Spleen (tissue), 7 donors: ENCODE measurements around the gene RAD51B.

ENCODE experiments used
- POLR2A ChIP-seq, 3 donors: fragments of 450-650 bp; IDR thresholded peaks; one replicate each; pipeline ENCODE4 v1.5.1; 2017; ENCODE audit warnings: antibody characterized with exemption in 3 of 3, mild to moderate bottlenecking in 1 of 3
- TF ChIP-seq, protein P1 (sequence below), 11 experiments: fragments of 200-600 bp in 7 of 11; fragments of 450-650 bp in 4 of 11; sonication (generic) in 4 of 11; IDR thresholded peaks in 8 of 11; conservative IDR thresholded peaks in 3 of 11; 1 replicate in 7 of 11; 2 replicates in 4 of 11; pipeline versions ENCODE4 v1.4.0 to v1.8.0; 2016 to 2021; ENCODE audit warnings: antibody characterized with exemption in 11 of 11, inconsistent platforms in 4 of 11, mild to moderate bottlenecking in 1 of 11
- donor health status: DM: no; HTN: no; CAD: no; lungs with moderate emphysema.
- donor health status: DM: no; HTN: no; CAD: no.
- donor health status: DM: no; HTN: no; CAD: no.

DNA sequence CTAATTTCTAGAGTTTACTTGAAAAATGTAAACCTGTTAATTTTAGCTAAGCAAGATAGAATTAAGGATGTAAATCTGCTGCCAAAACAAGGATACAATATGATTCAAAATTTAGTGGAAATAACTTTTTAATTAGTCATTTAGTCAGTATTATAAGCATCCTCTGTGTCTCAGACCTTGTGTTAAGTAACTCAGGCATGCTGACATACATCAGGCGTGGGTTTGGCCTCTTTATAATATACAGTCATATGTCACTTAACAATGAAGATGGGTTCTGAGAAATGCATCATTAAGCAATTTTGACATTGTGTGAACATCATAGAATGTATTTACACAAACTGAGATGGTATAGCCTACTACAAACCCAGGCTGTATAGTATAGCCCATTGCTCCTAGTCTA is 586.4 kb downstream of the RAD51B start:
- TF ChIP-seq, protein P1, sequence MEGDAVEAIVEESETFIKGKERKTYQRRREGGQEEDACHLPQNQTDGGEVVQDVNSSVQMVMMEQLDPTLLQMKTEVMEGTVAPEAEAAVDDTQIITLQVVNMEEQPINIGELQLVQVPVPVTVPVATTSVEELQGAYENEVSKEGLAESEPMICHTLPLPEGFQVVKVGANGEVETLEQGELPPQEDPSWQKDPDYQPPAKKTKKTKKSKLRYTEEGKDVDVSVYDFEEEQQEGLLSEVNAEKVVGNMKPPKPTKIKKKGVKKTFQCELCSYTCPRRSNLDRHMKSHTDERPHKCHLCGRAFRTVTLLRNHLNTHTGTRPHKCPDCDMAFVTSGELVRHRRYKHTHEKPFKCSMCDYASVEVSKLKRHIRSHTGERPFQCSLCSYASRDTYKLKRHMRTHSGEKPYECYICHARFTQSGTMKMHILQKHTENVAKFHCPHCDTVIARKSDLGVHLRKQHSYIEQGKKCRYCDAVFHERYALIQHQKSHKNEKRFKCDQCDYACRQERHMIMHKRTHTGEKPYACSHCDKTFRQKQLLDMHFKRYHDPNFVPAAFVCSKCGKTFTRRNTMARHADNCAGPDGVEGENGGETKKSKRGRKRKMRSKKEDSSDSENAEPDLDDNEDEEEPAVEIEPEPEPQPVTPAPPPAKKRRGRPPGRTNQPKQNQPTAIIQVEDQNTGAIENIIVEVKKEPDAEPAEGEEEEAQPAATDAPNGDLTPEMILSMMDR (IDR thresholded peaks at IDR 0.05 in 8 of 11, conservative IDR thresholded peaks at IDR 0.05 in 3 of 11) = no peak
- TF ChIP-seq POLR2A (IDR thresholded peaks at IDR 0.05) = no peak
